PC-3 (cell line): Measurements from ENCODE around the gene SMIM17. TPM values are rescaled to one million over a fixed set of nuclear protein-coding genes. Genes with fewer than 3 reads are reported as not detected.

Experiments
- ATAC-seq: fragments of 200-7000 bp; cut with Tn5 transposase; 2 replicates; pipeline ENCODE4 v1.9.1; 2020; ENCODE audit warnings: mild to moderate bottlenecking, moderate library complexity
- BruUV-seq: library from RNA; stranded (reverse); fragments of 400-500 nt; replicated peaks from 2 replicates; lab custom pipeline; 2021; lab: Mats Ljungman, UMichigan
- CTCF ChIA-PET: fragments of 300-600 bp; sonication (Branson Sonifier 250); formaldehyde crosslinking; loops from one replicate; lab custom pipeline; 2022; ENCODE audit warnings: antibody characterized with exemption; lab: Charles Lee
- POLR2A ChIA-PET: fragments of 300-600 bp; sonication (Branson Sonifier 250); formaldehyde crosslinking; loops from one replicate; lab custom pipeline; 2022; ENCODE audit warnings: antibody characterized with exemption; ENCODE audit not compliant: unreplicated experiment; lab: Charles Lee
- DNase-seq: peaks from one replicate; pipeline ENCODE4 v3.0.0-alpha.2; 2015
- H2AFZ ChIP-seq: fragments of 300-600 bp; sonication (generic); 2 replicates; pipeline ENCODE4 v1.6.0; 2016; ENCODE audit warnings: antibody characterized with exemption, low read length
- H3F3A ChIP-seq: fragments of 300-600 bp; sonication (generic); one replicate; pipeline ENCODE4 v1.6.0; 2017; ENCODE audit warnings: antibody characterized with exemption, low read length, control low read depth, mild to moderate bottlenecking; ENCODE audit not compliant: unreplicated experiment
- H3K27ac ChIP-seq: fragments of 300-600 bp; sonication (generic); 2 replicates; pipeline ENCODE4 v1.5.1; 2016; ENCODE audit warnings: mild to moderate bottlenecking, low read length
- H3K27me3 ChIP-seq: fragments of 300-600 bp; sonication (generic); 2 replicates; pipeline ENCODE4 v1.6.1; 2016; ENCODE audit warnings: low read length, mixed read lengths
- H3K36me3 ChIP-seq: fragments of 300-600 bp; sonication (generic); 2 replicates; pipeline ENCODE4 v1.6.1; 2016; ENCODE audit warnings: low read depth, mixed run types, low read length, mixed read lengths
- H3K4me1 ChIP-seq: fragments of 300-600 bp; sonication (generic); 2 replicates; pipeline ENCODE4 v1.5.1; 2016; ENCODE audit warnings: low read length; ENCODE audit not compliant: insufficient read depth
- H3K4me2 ChIP-seq: fragments of 300-600 bp; sonication (generic); 2 replicates; pipeline ENCODE4 v1.6.0; 2016; ENCODE audit warnings: low read length
- H3K4me3 ChIP-seq: fragments of 300-600 bp; sonication (generic); 2 replicates; pipeline ENCODE4 v1.5.1; 2016; ENCODE audit warnings: mild to moderate bottlenecking, low read length, mixed read lengths
- H3K79me2 ChIP-seq: fragments of 300-600 bp; sonication (generic); 2 replicates; pipeline ENCODE4 v1.6.1; 2017; ENCODE audit warnings: low read length, mixed read lengths
- H3K9ac ChIP-seq: fragments of 300-600 bp; sonication (generic); 2 replicates; pipeline ENCODE4 v1.6.0; 2016; ENCODE audit warnings: mild to moderate bottlenecking, low read length
- H3K9me2 ChIP-seq: fragments of 300-600 bp; sonication (generic); replicated peaks from 2 replicates; pipeline ENCODE4 v1.6.1; 2016; ENCODE audit warnings: mixed run types, low read length, mixed read lengths
- H3K9me3 ChIP-seq: fragments of 300-600 bp; sonication (generic); 2 replicates; pipeline ENCODE4 v1.6.1; 2016; ENCODE audit warnings: low read length, mixed read lengths
- H4K20me1 ChIP-seq: fragments of 300-600 bp; sonication (generic); 2 replicates; pipeline ENCODE4 v1.6.1; 2016; ENCODE audit warnings: low read length, mixed read lengths
- CTCF ChIP-seq: fragments of 300-600 bp; sonication (generic); conservative IDR thresholded peaks from 2 replicates; pipeline ENCODE4 v1.5.1; 2017; ENCODE audit warnings: antibody characterized with exemption, low read depth, mild to moderate bottlenecking, low read length
- EZH2 ChIP-seq: fragments of 300-600 bp; sonication (generic); IDR thresholded peaks from one replicate; pipeline ENCODE4 v1.6.1; 2017; ENCODE audit warnings: antibody characterized with exemption, mild to moderate bottlenecking, low read length; ENCODE audit not compliant: unreplicated experiment
- EZH2phosphoT487 ChIP-seq: fragments of 300-600 bp; sonication (generic); IDR thresholded peaks from 2 replicates; pipeline ENCODE4 v1.6.1; 2018; ENCODE audit warnings: mild to moderate bottlenecking, antibody characterized with exemption, low read length, borderline replicate concordance
- intact Hi-C: fragments of 100-400 bp; cut with micrococcal nuclease; formaldehyde crosslinking; loops from 2 replicates; pipeline ENCODE4 v1.9.0; 2023
- total RNA-seq: library from RNA; depleted of rRNA; stranded (reverse); fragments of >200 nt; gene quantifications from 2 replicates; pipeline ENCODE4 v1.2.3, GENCODE V29; 2014

The SMIM17 gene
- total RNA-seq, 1 experiment from 2014 or later: not detected

GRCh38 chr19:56667311-56667870 lies 24.4 kb downstream of the SMIM17 start:
- no peak overlapping the region for H3K4me3 ChIP-seq
- H4K20me1 ChIP-seq: no peaks in the 10 kb centered on the region
- no peak for ATAC-seq
- no peak overlapping the region for H3K9ac ChIP-seq
- H3K4me1 ChIP-seq: no peaks in the 10 kb centered on the region
- BruUV-seq: no TSS peak
- TF ChIP-seq CTCF (no peak), EZH2 (no peak), EZH2phosphoT487 (no peak)
- ChIA-PET CTCF (no interaction called here), POLR2A (no interaction called here)
- H3K4me2 ChIP-seq: no peak overlapping the region
- H3K36me3 ChIP-seq: no peaks in the 10 kb centered on the region
- no peaks in the 10 kb centered on the region for H3F3A ChIP-seq
- H3K9me3 ChIP-seq: peaks cover 44% of the 10 kb centered on the region
- intact Hi-C loops: no loop called here
- H2AFZ ChIP-seq: no peak overlapping the region
- no peak overlapping the region for H3K27ac ChIP-seq
- H3K27me3 ChIP-seq: no peaks in the 10 kb centered on the region
- H3K9me2 ChIP-seq: no peaks in the 10 kb centered on the region
- H3K79me2 ChIP-seq: no peaks in the 10 kb centered on the region
- DNase-seq: no peak

GRCh38 chr19:56668676-56669075 lies 25.7 kb downstream of the SMIM17 start:
- ChIA-PET CTCF (no interaction called here), POLR2A (no interaction called here)
- no peaks in the 10 kb centered on the region for H3K36me3 ChIP-seq
- H4K20me1 ChIP-seq: no peaks in the 10 kb centered on the region
- H3K4me1 ChIP-seq: no peaks in the 10 kb centered on the region
- H3K27me3 ChIP-seq: no peaks in the 10 kb centered on the region
- no peak for DNase-seq
- no peak overlapping the region for H3K4me2 ChIP-seq
- H3F3A ChIP-seq: no peaks in the 10 kb centered on the region
- H3K9me3 ChIP-seq: peaks cover 36% of the 10 kb centered on the region; the same call in 1 of the 2 replicates
- no peaks in the 10 kb centered on the region for H3K79me2 ChIP-seq
- H2AFZ ChIP-seq: no peak overlapping the region
- TF ChIP-seq EZH2phosphoT487 (no peak), CTCF (no peak), EZH2 (no peak)
- H3K9me2 ChIP-seq: no peaks in the 10 kb centered on the region
- no peak overlapping the region for H3K27ac ChIP-seq
- ATAC-seq: no peak
- no peak overlapping the region for H3K4me3 ChIP-seq
- no TSS peak for BruUV-seq
- H3K9ac ChIP-seq: no peak overlapping the region
- intact Hi-C loops: no loop called here

GRCh38 chr19:56670401-56670960 lies 27.5 kb downstream of the SMIM17 start:
- CTCF ChIA-PET: no interaction called here
- no TSS peak for BruUV-seq
- H3K9ac ChIP-seq: no peak overlapping the region
- no peak overlapping the region for H2AFZ ChIP-seq
- H3K9me2 ChIP-seq: no peaks in the 10 kb centered on the region
- no peaks in the 10 kb centered on the region for H3K4me1 ChIP-seq
- H3K4me2 ChIP-seq: no peak overlapping the region
- H3K27ac ChIP-seq: no peak overlapping the region
- no peaks in the 10 kb centered on the region for H4K20me1 ChIP-seq
- no peak for DNase-seq
- intact Hi-C loops: no loop called here
- H3K36me3 ChIP-seq: no peaks in the 10 kb centered on the region
- H3K79me2 ChIP-seq: no peaks in the 10 kb centered on the region
- no peaks in the 10 kb centered on the region for H3F3A ChIP-seq
- H3K4me3 ChIP-seq: no peak overlapping the region
- POLR2A ChIA-PET: no interaction called here
- no peak for ATAC-seq
- TF ChIP-seq CTCF (no peak), EZH2 (no peak), EZH2phosphoT487 (no peak)
- H3K9me3 ChIP-seq: peaks cover 46% of the 10 kb centered on the region; the same call in 1 of the 2 replicates
- H3K27me3 ChIP-seq: no peaks in the 10 kb centered on the region
